ENCODE results near the gene PODNL1.

DNA sequence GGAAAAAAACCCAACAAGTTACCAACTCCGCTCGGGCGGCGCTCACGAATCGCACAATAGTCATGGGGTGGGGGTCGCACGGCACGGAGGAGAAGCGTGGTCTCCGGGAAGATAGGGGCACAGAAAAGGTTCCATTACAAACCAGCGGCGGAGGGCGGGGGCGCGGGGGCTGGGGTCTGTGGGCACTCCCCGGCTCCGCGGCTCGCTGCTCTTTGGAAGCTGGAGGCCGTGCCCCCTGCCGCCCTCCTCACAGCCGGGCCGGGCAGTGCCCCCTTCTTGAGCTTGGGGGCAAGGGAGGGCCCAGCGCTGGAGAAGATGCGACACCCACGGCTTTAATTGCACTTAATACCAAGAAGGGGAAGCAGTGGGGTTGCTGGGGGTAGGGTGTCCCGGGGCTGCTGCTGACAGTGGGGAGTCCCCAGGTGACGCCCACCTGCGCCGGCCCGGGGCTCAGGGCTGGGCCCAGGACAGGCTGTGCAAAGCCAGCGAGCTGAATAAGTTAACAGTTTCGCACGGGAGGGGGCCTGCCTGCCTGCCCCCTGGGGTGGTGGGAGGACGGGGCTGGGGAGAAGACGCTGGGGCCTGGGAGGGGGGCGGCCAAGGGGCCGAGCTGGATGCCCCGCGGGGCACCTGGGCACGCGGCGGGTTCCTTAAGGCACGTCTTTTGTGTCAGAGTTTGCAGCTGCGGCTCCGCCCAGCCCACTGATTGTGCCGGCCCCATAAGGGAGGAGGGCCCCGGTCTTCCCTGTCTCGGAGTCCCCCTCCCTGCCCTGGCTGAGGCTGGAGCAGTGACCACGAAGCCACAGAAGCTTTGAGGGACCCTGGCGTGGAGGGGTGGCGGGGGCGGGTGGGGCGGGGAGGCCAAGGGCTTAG lies 23.8 kb upstream of the PODNL1 start:
- TF ChIP-seq CTCF (IDR thresholded peaks at IDR 0.05) (no peak), EP300 (IDR thresholded peaks at IDR 0.05) (no peak)
